ENCODE measurements around the gene FARS2.

Gene FARS2

DNA sequence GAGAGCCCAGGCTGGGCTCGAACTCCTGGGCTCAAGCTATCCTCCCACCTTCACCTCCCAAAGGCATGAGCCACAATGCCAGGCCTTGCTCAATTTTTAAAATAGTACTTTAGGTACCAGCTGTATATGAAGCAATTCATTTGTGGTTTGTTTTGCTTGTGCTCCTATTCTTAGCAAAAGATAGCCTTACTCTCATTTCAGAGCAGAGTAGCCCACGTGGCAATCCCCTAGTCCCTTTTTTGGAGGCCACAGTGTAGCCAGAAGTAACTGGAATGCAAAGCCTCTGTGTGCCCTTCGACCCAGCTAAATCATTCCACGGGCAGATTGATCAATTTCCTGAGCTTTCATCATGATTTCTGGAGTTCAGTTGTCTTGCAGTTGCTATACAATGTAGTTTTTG lies 373.2 kb downstream of the FARS2 start:
- TF ChIP-seq POLR2A (IDR thresholded peaks at IDR 0.05; ENCODE audit: low read depth, low read length) (no peak), TAF1 (IDR thresholded peaks at IDR 0.05; ENCODE audit: borderline replicate concordance, low read depth, low read length) (no peak), POLR2AphosphoS5 (IDR thresholded peaks at IDR 0.05; ENCODE audit: low read depth, low read length) (no peak)
- DNase-seq (ENCODE audit: insufficient read length) = no peak
- FAIRE-seq = peak; percentile 27

DNA sequence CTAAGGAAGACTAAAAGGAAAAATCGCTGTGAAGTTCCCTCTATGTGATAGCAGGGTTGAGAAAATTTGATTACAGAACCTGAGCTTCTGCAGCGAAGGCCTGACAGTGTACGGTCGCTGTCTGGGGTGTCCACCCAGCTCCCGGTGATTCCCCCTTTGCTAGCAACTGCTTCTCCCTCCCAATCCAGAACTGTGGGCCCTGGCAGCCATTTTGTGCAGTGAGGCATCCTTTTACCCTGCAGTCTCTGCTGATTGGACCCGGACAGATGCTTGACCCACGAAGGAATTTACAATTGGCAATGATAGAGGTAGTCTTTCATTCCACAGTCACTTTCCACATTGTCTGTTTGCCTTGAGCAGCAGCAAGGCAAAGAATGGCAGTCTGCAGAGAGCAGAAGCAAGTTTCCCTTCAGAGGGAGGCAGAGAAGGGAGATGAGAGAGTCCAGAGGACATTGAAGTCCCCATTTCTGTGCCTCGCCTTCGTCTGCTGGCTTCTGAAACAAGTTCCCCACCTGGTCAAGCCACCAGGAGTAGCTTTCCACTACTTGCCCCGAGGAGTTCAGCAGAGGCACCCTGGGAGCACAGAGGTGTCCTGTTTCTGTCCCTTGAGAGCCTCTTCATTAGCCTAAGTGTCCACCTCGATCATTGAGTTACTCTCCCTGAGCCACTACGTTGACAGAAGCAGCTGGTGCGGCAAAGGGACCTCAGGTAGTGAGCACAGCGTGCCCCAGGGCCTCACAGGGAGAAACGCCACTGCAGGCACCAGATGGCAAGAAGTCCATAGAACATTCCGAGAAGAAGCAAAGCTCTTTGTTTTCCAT lies 375.1 kb downstream of the FARS2 start:
- no peak for FAIRE-seq
- no peak for DNase-seq (ENCODE audit: insufficient read length)
- no peak for TF ChIP-seq POLR2AphosphoS5 (IDR thresholded peaks at IDR 0.05; ENCODE audit: low read depth, low read length)
- TF ChIP-seq TAF1 (IDR thresholded peaks at IDR 0.05; ENCODE audit: borderline replicate concordance, low read depth, low read length) = no peak
- no peak for TF ChIP-seq POLR2A (IDR thresholded peaks at IDR 0.05; ENCODE audit: low read depth, low read length)

DNA sequence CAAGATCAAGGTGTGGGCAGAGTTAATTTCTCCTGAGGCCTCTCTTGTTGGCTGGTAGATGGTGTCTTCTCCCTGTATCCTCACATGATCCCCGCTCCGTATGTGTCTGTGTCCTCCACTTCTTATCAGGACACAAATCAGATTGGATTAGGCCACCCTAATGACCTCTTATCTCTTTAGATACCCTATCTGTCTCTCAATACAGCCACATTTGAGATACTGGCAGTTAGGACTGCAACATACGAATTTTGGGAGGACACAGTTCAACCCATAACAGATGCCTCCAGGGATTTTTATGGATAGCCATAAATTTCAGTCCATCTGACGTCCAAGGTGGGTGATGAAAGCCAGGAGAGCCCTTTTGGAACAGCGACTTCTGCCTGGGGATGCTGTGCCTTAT lies 376.4 kb downstream of the FARS2 start:
- DNase-seq (ENCODE audit: insufficient read length) = no peak
- TF ChIP-seq POLR2A (IDR thresholded peaks at IDR 0.05; ENCODE audit: low read depth, low read length) (no peak), TAF1 (IDR thresholded peaks at IDR 0.05; ENCODE audit: borderline replicate concordance, low read depth, low read length) (no peak), POLR2AphosphoS5 (IDR thresholded peaks at IDR 0.05; ENCODE audit: low read depth, low read length) (no peak)
- no peak for FAIRE-seq

DNA sequence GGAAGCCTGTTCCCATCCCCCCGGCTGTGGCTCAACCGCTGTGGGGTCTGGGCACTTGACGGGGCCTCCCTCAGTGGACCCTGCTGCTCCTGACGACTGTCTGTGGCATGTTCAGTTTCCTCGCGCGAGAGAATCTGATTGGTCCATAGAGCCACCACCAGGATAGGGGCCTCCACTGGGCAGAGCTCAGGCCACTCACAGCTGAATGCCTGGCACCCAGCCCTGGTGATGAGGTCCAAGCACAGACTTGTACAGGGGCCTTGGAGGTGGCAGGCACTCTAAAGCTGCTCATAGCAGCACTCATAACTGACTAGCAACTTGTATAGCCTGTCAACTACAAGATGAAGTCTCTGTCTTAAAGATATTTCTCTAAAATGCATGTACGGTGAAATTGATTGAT lies 377.4 kb downstream of the FARS2 start:
- TF ChIP-seq TAF1 (IDR thresholded peaks at IDR 0.05; ENCODE audit: borderline replicate concordance, low read depth, low read length) (no peak), POLR2A (IDR thresholded peaks at IDR 0.05; ENCODE audit: low read depth, low read length) (no peak), POLR2AphosphoS5 (IDR thresholded peaks at IDR 0.05; ENCODE audit: low read depth, low read length) (no peak)
- FAIRE-seq = no peak
- DNase-seq (ENCODE audit: insufficient read length) = no peak

DNA sequence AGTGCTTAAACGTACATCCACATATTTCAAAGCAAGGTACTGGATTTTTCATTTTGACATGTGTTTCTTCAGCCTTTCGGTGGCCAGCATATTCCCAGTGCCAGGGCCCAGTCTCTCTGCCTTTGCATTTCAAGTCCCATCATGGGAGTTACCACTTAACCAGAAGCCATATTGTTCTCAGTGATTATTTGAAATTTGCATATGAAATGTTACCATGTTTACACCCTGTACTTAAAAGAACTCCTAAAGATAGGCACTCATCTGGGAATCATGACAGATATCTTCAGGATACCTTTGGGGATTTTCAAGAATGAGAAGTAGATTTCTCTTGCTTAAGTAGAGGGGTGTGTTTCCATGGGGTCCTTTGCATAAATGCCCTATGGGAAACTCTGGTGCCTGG lies 377.9 kb downstream of the FARS2 start:
- TF ChIP-seq POLR2AphosphoS5 (IDR thresholded peaks at IDR 0.05; ENCODE audit: low read depth, low read length) = no peak
- no peak for TF ChIP-seq TAF1 (IDR thresholded peaks at IDR 0.05; ENCODE audit: borderline replicate concordance, low read depth, low read length)
- no peak for TF ChIP-seq POLR2A (IDR thresholded peaks at IDR 0.05; ENCODE audit: low read depth, low read length)
- FAIRE-seq (no peak), DNase-seq (ENCODE audit: insufficient read length) (no peak)

DNA sequence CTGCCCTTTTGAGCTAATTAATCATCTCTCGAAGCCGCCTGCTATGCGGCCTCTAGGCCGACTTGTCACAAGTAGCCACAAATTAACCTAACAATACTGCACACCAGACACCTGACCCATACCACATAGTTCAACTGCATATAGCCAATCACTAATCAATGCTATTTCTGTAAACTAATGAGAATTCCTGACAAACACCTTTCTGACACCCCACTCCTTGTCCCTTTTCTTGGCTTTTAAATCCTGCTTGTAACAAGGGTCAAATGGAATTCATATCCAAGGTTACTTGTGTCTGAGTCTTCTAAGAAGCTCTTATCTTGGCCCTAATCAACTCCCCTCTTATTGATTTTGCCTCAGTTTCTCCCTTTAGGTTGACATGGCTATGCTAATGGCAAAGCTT lies 379.3 kb downstream of the FARS2 start:
- DNase-seq (ENCODE audit: insufficient read length) (no peak), FAIRE-seq (no peak)
- TF ChIP-seq POLR2A (IDR thresholded peaks at IDR 0.05; ENCODE audit: low read depth, low read length) (no peak), POLR2AphosphoS5 (IDR thresholded peaks at IDR 0.05; ENCODE audit: low read depth, low read length) (no peak), TAF1 (IDR thresholded peaks at IDR 0.05; ENCODE audit: borderline replicate concordance, low read depth, low read length) (no peak)

DNA sequence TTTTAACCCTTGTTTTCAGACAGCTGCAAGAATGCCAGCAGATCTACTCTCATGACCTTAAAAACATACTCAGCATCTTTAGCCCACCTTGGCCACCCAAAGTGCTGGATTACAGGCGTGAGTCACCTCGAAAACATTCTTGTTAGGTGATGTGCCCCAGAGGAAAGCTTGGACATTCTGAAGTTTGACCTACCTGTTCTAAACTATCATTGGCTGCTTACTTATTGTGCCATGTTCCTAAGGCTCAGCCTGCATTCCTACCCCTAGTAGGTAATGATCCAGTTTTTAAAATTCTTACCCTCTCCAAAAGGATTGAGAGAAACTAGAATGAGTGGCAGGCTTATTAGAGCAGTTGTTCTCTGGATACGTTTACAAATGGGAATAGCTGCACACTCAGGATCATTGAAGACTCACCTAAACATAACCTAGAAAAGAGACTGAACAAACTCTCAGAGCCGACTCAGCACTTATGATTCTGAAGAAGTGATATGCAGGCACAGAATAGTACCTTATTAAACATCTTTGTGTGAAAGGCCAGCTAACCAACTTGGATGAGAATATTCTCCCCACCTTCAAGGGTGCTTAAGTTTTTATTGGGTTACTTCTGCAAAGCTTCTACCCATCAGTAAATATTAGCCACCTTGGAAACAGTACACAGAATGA lies 383.3 kb downstream of the FARS2 start:
- TF ChIP-seq POLR2AphosphoS5 (IDR thresholded peaks at IDR 0.05; ENCODE audit: low read depth, low read length) (no peak), TAF1 (IDR thresholded peaks at IDR 0.05; ENCODE audit: borderline replicate concordance, low read depth, low read length) (no peak), POLR2A (IDR thresholded peaks at IDR 0.05; ENCODE audit: low read depth, low read length) (no peak)
- DNase-seq (ENCODE audit: insufficient read length) (no peak), FAIRE-seq (no peak)

DNA sequence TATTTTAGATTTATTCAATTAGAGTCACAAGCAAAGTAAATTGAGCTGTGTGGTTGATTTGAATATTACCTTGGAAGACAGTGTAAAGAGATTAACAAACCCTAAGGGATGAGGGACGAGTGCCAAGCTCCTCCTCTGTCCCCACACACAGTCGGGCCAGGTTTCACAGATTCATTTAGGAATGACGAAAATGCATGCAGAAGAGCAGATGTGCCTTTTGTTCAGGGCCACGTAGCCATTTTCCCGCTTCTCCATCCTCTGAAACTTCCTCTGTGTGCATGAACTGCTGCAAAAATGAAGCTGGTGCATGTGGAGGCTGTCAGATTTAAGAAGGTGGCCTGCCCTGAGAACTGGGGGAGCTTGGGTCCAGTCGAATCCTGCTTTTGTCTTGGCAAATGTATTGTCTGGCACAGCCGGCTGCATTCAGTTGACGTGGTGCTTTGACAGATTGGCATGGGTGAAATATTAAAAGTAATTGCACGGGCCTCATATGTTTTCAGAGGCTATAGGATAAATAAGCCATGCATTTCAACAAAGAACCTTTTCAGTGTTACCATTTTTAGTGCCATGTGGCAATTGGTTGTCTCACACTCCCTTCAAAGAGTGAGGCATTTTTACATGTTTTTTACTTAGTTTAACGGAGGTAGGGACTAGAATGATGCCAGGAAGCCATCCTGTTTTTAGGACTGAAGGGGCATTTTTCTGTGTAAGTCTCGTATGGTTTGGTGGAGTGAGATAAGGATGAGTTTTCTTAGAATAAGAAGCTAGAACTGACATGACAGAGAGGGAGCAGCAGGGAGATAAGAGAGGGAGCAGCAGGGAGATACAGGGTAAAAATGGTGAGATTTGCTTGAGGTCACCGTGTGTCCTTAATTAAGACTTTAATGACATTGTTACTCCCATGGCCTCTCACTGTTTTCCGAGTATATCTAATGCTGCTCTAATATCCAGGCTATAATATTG lies 384.3 kb downstream of the FARS2 start:
- no peak for DNase-seq (ENCODE audit: insufficient read length)

DNA sequence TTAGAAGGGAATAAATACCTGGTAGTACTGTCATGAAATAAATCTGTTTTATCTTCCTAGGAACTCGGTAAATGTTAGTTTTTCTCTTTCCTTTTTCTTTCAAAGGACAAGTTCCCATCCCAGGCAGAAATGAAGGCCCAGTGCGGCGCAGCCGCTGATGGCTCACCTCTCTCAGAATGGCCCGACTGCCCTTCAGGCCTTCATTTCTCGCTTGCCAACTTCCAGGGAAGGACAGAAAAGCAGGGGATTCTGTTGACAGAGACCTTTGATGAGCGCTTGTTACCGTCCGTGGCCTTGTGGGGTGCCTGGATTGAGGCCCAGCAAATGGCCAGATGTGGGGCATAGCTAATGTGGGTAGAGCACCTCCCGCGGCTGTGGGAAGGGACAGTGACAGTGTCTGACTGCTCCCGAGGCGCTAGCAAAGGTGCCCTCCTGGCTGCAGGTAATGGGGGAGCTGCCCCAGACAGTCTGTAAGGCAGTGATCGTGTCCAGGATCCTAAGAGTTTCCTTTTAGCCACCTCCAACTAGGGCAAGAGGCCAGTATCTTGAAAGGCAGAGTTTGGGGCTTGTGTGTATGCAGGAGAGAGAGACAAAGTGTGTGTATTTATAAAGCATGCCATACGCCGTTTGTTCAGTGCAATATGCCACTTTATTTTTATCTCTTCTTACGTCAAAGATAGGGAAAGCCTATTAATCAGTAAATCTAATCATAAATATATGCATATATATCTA lies 391.3 kb downstream of the FARS2 start:
- TF ChIP-seq POLR2A (IDR thresholded peaks at IDR 0.05; ENCODE audit: low read depth, low read length) (no peak), TAF1 (IDR thresholded peaks at IDR 0.05; ENCODE audit: borderline replicate concordance, low read depth, low read length) (no peak), POLR2AphosphoS5 (IDR thresholded peaks at IDR 0.05; ENCODE audit: low read depth, low read length) (no peak)
- DNase-seq (ENCODE audit: insufficient read length) (no peak), FAIRE-seq (no peak)

More for the DNA sequence above, 384.3 kb downstream of the FARS2 start:
- FAIRE-seq = no peak
- TF ChIP-seq TAF1 (IDR thresholded peaks at IDR 0.05; ENCODE audit: borderline replicate concordance, low read depth, low read length) = no peak
- no peak for TF ChIP-seq POLR2AphosphoS5 (IDR thresholded peaks at IDR 0.05; ENCODE audit: low read depth, low read length)
- no peak for TF ChIP-seq POLR2A (IDR thresholded peaks at IDR 0.05; ENCODE audit: low read depth, low read length)

DNA sequence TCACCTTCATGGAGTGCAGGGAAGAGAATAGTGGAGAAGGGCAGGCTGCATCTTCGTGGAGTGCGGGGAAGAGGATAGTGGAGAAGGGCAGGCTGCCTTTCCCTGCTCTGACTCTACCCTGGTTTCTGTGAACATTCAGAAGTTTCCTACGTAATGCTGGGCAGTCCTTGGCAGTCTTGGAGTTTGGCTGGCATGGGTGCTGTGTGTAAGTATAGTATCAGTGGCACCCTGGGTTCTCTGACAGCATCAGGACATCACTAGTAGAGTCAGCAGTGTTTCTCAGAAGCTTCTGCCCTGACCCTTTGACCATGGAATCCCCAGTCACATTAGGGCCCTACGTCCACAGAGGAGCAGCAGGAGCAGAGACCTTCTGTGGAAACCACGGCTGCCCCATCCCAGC lies 392.5 kb downstream of the FARS2 start:
- DNase-seq (ENCODE audit: insufficient read length) (no peak), FAIRE-seq (no peak)
- TF ChIP-seq POLR2AphosphoS5 (IDR thresholded peaks at IDR 0.05; ENCODE audit: low read depth, low read length) = no peak
- no peak for TF ChIP-seq TAF1 (IDR thresholded peaks at IDR 0.05; ENCODE audit: borderline replicate concordance, low read depth, low read length)
- no peak for TF ChIP-seq POLR2A (IDR thresholded peaks at IDR 0.05; ENCODE audit: low read depth, low read length)
